ENCODE data around the gene UBA6. TPM values are rescaled to one million over a fixed set of nuclear protein-coding genes. Genes with fewer than 3 reads are reported as not detected.

UBA6 gene
- total RNA-seq, 4 donors from 2014 or later, result 49.4 to 81.9 (median 56.3) TPM

GRCh38 chr4:67624939-67625338 is 76.0 kb downstream of the UBA6 start:
- Histone ChIP-seq H3K27me3 (no peaks in the 10 kb centered on the region), H3K36me3 (peaks cover 71% of the 10 kb centered on the region), H3K27ac (no peak overlapping the region), H3K4me1 (no peaks in the 10 kb centered on the region), H3K4me3 (no peak overlapping the region), H3K9me3 (no peaks in the 10 kb centered on the region)
- TF ChIP-seq EP300 (IDR thresholded peaks at IDR 0.05) (no peak), POLR2AphosphoS5 (IDR thresholded peaks at IDR 0.05) (no peak), POLR2A (IDR thresholded peaks at IDR 0.05) (no peak), CTCF (IDR thresholded peaks at IDR 0.05) (no peak)
- DNase-seq (ENCODE audit: low spot score in 2 of 2), result no peak
- WGBS, result 84% methylated on average over 3 of the region's 3 CpGs

GRCh38 chr4:67616478-67616877 is 84.5 kb downstream of the UBA6 start:
- WGBS, result 79% methylated on average over 1 of the region's 1 CpG
- no peaks in the 10 kb centered on the region for H3K27me3 ChIP-seq
- H3K9me3 ChIP-seq, result peaks cover 8% of the 10 kb centered on the region
- DNase-seq (ENCODE audit: low spot score in 2 of 2), result no peak
- TF ChIP-seq EP300 (IDR thresholded peaks at IDR 0.05) (no peak), POLR2AphosphoS5 (IDR thresholded peaks at IDR 0.05) (no peak)
- no peak overlapping the region for H3K4me3 ChIP-seq
- H3K4me1 ChIP-seq, result no peaks in the 10 kb centered on the region
- no peak overlapping the region for H3K27ac ChIP-seq
- peaks cover 41% of the 10 kb centered on the region for H3K36me3 ChIP-seq

GRCh38 chr4:67615119-67615518 is 85.8 kb downstream of the UBA6 start:
- Histone ChIP-seq H3K36me3 (peaks cover 27% of the 10 kb centered on the region), H3K4me1 (no peaks in the 10 kb centered on the region), H3K27me3 (no peaks in the 10 kb centered on the region), H3K27ac (no peak overlapping the region), H3K9me3 (peaks cover 8% of the 10 kb centered on the region), H3K4me3 (no peak overlapping the region)
- WGBS, result 92% methylated on average over 5 of the region's 5 CpGs
- TF ChIP-seq CTCF (IDR thresholded peaks at IDR 0.05) (no peak), POLR2AphosphoS5 (IDR thresholded peaks at IDR 0.05) (no peak), POLR2A (IDR thresholded peaks at IDR 0.05) (no peak), EP300 (IDR thresholded peaks at IDR 0.05) (no peak)
- DNase-seq (ENCODE audit: low spot score in 2 of 2), result no peak

GRCh38 chr4:67614186-67614585 is 86.8 kb downstream of the UBA6 start:
- Histone ChIP-seq H3K27me3 (no peaks in the 10 kb centered on the region), H3K27ac (no peak overlapping the region), H3K9me3 (peaks cover 8% of the 10 kb centered on the region), H3K4me3 (no peak overlapping the region), H3K4me1 (no peaks in the 10 kb centered on the region), H3K36me3 (peaks cover 18% of the 10 kb centered on the region)
- 94% methylated on average over 4 of the region's 4 CpGs for WGBS
- no peak for DNase-seq (ENCODE audit: low spot score in 2 of 2)
- TF ChIP-seq POLR2AphosphoS5 (IDR thresholded peaks at IDR 0.05) (no peak), CTCF (IDR thresholded peaks at IDR 0.05) (no peak), POLR2A (IDR thresholded peaks at IDR 0.05) (no peak), EP300 (IDR thresholded peaks at IDR 0.05) (no peak)

GRCh38 chr4:67608027-67608426 is 92.9 kb downstream of the UBA6 start:
- Histone ChIP-seq H3K36me3 (no peaks in the 10 kb centered on the region), H3K4me3 (no peak overlapping the region), H3K9me3 (peaks cover 5% of the 10 kb centered on the region), H3K4me1 (no peaks in the 10 kb centered on the region), H3K27ac (no peak overlapping the region), H3K27me3 (no peaks in the 10 kb centered on the region)
- DNase-seq (ENCODE audit: low spot score in 2 of 2), result no peak
- TF ChIP-seq POLR2A (IDR thresholded peaks at IDR 0.05), result no peak
- no peak for TF ChIP-seq POLR2AphosphoS5 (IDR thresholded peaks at IDR 0.05)
- TF ChIP-seq EP300 (IDR thresholded peaks at IDR 0.05), result no peak
- no peak for TF ChIP-seq CTCF (IDR thresholded peaks at IDR 0.05)
- 71% methylated on average over 4 of the region's 4 CpGs for WGBS

GRCh38 chr4:67604749-67605148 is 96.2 kb downstream of the UBA6 start:
- DNase-seq (ENCODE audit: low spot score in 2 of 2), result no peak
- TF ChIP-seq POLR2AphosphoS5 (IDR thresholded peaks at IDR 0.05) (no peak), CTCF (IDR thresholded peaks at IDR 0.05) (no peak), POLR2A (IDR thresholded peaks at IDR 0.05) (no peak), EP300 (IDR thresholded peaks at IDR 0.05) (no peak)
- no peaks in the 10 kb centered on the region for H3K4me1 ChIP-seq
- H3K4me3 ChIP-seq, result no peak overlapping the region
- H3K36me3 ChIP-seq, result no peaks in the 10 kb centered on the region
- H3K27ac ChIP-seq, result no peak overlapping the region
- WGBS, result 56% methylated on average over 3 of the region's 3 CpGs
- H3K27me3 ChIP-seq, result no peaks in the 10 kb centered on the region
- H3K9me3 ChIP-seq, result no peaks in the 10 kb centered on the region

Data from suprapubic skin (tissue), 4 donors.